Coronary artery (tissue), 2 donors: ENCODE measurements around the gene MAPK8IP3.
A peak's percentile ranks its signal among the peaks of the same experiment; 100 is the strongest.

Source experiments
- DNase-seq: peaks from one replicate; pipeline ENCODE4 v3.0.0-alpha.2; 2017; ENCODE audit warnings: low spot score
- H3K27ac ChIP-seq, 2 donors: fragments of 200-600 bp; sonication (generic); one replicate each; pipeline ENCODE4 v1.5.1; 2016 to 2019
- H3K4me3 ChIP-seq: fragments of 200-600 bp; sonication (generic); 2 replicates; pipeline ENCODE4 v1.5.1; 2016; ENCODE audit warnings: mild to moderate bottlenecking, moderate library complexity
- CTCF ChIP-seq: fragments of 200-600 bp; sonication (generic); IDR thresholded peaks from one replicate; pipeline ENCODE4 v1.5.1; 2019; ENCODE audit warnings: antibody characterized with exemption

Gene MAPK8IP3

GRCh38 chr16:1767116-1767994, 61.4 kb downstream of the MAPK8IP3 start:
- Histone ChIP-seq H3K4me3 (no peak overlapping the region), H3K27ac (no peak overlapping the region)
- no peak for DNase-seq
- no peak for TF ChIP-seq CTCF

GRCh38 chr16:1768061-1768766, 62.2 kb downstream of the MAPK8IP3 start:
- Histone ChIP-seq H3K4me3 (no peak overlapping the region), H3K27ac (no peak overlapping the region)
- TF ChIP-seq CTCF: no peak
- no peak for DNase-seq

GRCh38 chr16:1768767-1769401, 62.9 kb downstream of the MAPK8IP3 start:
- Histone ChIP-seq H3K4me3 (no peak overlapping the region), H3K27ac (no peak overlapping the region)
- no peak for DNase-seq
- no peak for TF ChIP-seq CTCF

GRCh38 chr16:1769402-1770300, 63.7 kb downstream of the MAPK8IP3 start:
- Histone ChIP-seq H3K4me3 (peak overlapping the region; percentile 98), H3K27ac (peak overlapping the region; percentile 82 to 91)
- no peak for DNase-seq
- TF ChIP-seq CTCF: no peak

GRCh38 chr16:1770328-1771187, 64.6 kb downstream of the MAPK8IP3 start:
- no peak for TF ChIP-seq CTCF
- peak overlapping the region; percentile 98 for H3K4me3 ChIP-seq
- DNase-seq: no peak
- H3K27ac ChIP-seq: peak overlapping the region; percentile 82 to 91
